Measurements from ENCODE around the gene ADGRB3.
"Not testable (repeated sequence)": the region's sequence is repeated elsewhere in the genome, so short reads cannot be mapped to it uniquely, and the experiment has no call there.

The ADGRB3 gene

GRCh38 chr6:68740828-68741500 lies 105.9 kb downstream of the ADGRB3 start:
- no peak for DNase-seq (ENCODE audit: low read depth in 1 of 2, low spot score in 1 of 2)

GRCh38 chr6:68741501-68742386 lies 106.7 kb downstream of the ADGRB3 start:
- no peak for DNase-seq (ENCODE audit: low read depth in 1 of 2, low spot score in 1 of 2)

More at GRCh38 chr6:68740828-68741500, 105.9 kb downstream of the ADGRB3 start:
- in situ Hi-C loops (cut with HindIII; ENCODE audit: low pct_unique_long_range_greater_than_20kb, low sequenced_read_pairs): no loop called here
- no peak for TF ChIP-seq JUND (IDR thresholded peaks at IDR 0.05; ENCODE audit: low read depth)

GRCh38 chr6:68743099-68743498 lies 108.0 kb downstream of the ADGRB3 start:
- in situ Hi-C loops (cut with HindIII; ENCODE audit: low pct_unique_long_range_greater_than_20kb, low sequenced_read_pairs): no loop called here
- no peak for TF ChIP-seq JUND (IDR thresholded peaks at IDR 0.05; ENCODE audit: low read depth)
- DNase-seq (ENCODE audit: low read depth in 1 of 2, low spot score in 1 of 2): no peak

More at GRCh38 chr6:68741501-68742386, 106.7 kb downstream of the ADGRB3 start:
- TF ChIP-seq JUND (IDR thresholded peaks at IDR 0.05; ENCODE audit: low read depth): no peak
- in situ Hi-C loops (cut with HindIII; ENCODE audit: low pct_unique_long_range_greater_than_20kb, low sequenced_read_pairs): no loop called here

GRCh38 chr6:68744376-68744775 lies 109.3 kb downstream of the ADGRB3 start:
- in situ Hi-C loops (cut with HindIII; ENCODE audit: low pct_unique_long_range_greater_than_20kb, low sequenced_read_pairs); DNase-seq (ENCODE audit: low read depth in 1 of 2, low spot score in 1 of 2): not testable (repeated sequence)

GRCh38 chr6:68746376-68746775 lies 111.3 kb downstream of the ADGRB3 start:
- DNase-seq (ENCODE audit: low read depth in 1 of 2, low spot score in 1 of 2): no peak
- TF ChIP-seq JUND (IDR thresholded peaks at IDR 0.05; ENCODE audit: low read depth): no peak
- in situ Hi-C loops (cut with HindIII; ENCODE audit: low pct_unique_long_range_greater_than_20kb, low sequenced_read_pairs): no loop called here

- TF ChIP-seq JUND (IDR thresholded peaks at IDR 0.05; ENCODE audit: low read depth): no peak
- DNase-seq (ENCODE audit: low read depth in 1 of 2, low spot score in 1 of 2): no peak
- in situ Hi-C loops (cut with HindIII; ENCODE audit: low pct_unique_long_range_greater_than_20kb, low sequenced_read_pairs): no loop called here
These were observed 112.2 kb downstream of the ADGRB3 start for GRCh38 chr6:68747110-68747790.

- in situ Hi-C loops (cut with HindIII; ENCODE audit: low pct_unique_long_range_greater_than_20kb, low sequenced_read_pairs); DNase-seq (ENCODE audit: low read depth in 1 of 2, low spot score in 1 of 2): not testable (repeated sequence)
These were observed 112.8 kb downstream of the ADGRB3 start for GRCh38 chr6:68747832-68748231.

GRCh38 chr6:68754681-68755213 lies 119.7 kb downstream of the ADGRB3 start:
- DNase-seq (ENCODE audit: low read depth in 1 of 2, low spot score in 1 of 2): no peak
- in situ Hi-C loops (cut with HindIII; ENCODE audit: low pct_unique_long_range_greater_than_20kb, low sequenced_read_pairs): no loop called here
- no peak for TF ChIP-seq JUND (IDR thresholded peaks at IDR 0.05; ENCODE audit: low read depth)

GRCh38 chr6:68756454-68757375 lies 121.6 kb downstream of the ADGRB3 start:
- DNase-seq (ENCODE audit: low read depth in 1 of 2, low spot score in 1 of 2): no peak
- TF ChIP-seq JUND (IDR thresholded peaks at IDR 0.05; ENCODE audit: low read depth): no peak
- in situ Hi-C loops (cut with HindIII; ENCODE audit: low pct_unique_long_range_greater_than_20kb, low sequenced_read_pairs): no loop called here

GRCh38 chr6:68757821-68758220 lies 122.7 kb downstream of the ADGRB3 start:
- no peak for TF ChIP-seq JUND (IDR thresholded peaks at IDR 0.05; ENCODE audit: low read depth)
- no peak for DNase-seq (ENCODE audit: low read depth in 1 of 2, low spot score in 1 of 2)
- in situ Hi-C loops (cut with HindIII; ENCODE audit: low pct_unique_long_range_greater_than_20kb, low sequenced_read_pairs): no loop called here

GRCh38 chr6:68758559-68758958 lies 123.5 kb downstream of the ADGRB3 start:
- in situ Hi-C loops (cut with HindIII; ENCODE audit: low pct_unique_long_range_greater_than_20kb, low sequenced_read_pairs): no loop called here
- TF ChIP-seq JUND (IDR thresholded peaks at IDR 0.05; ENCODE audit: low read depth): no peak
- no peak for DNase-seq (ENCODE audit: low read depth in 1 of 2, low spot score in 1 of 2)

- TF ChIP-seq JUND (IDR thresholded peaks at IDR 0.05; ENCODE audit: low read depth): no peak
- no peak for DNase-seq (ENCODE audit: low read depth in 1 of 2, low spot score in 1 of 2)
These were observed 125.4 kb downstream of the ADGRB3 start for GRCh38 chr6:68760485-68760884.

More at GRCh38 chr6:68760485-68760884, 125.4 kb downstream of the ADGRB3 start:
- in situ Hi-C loops (cut with HindIII; ENCODE audit: low pct_unique_long_range_greater_than_20kb, low sequenced_read_pairs): no loop called here
